ENCODE measurements around the gene UTRN.

The UTRN gene

GRCh38 chr6:144295981-144296767, 11.0 kb downstream of the UTRN start:
- Mint-ChIP-seq H3K27ac (no peak overlapping the region), H3K27me3 (no peaks in the 10 kb centered on the region), H3K4me3 (no peak overlapping the region), H3K36me3 (no peaks in the 10 kb centered on the region), H3K4me1 (peaks cover 10% of the 10 kb centered on the region), H3K9me3 (peaks cover 3% of the 10 kb centered on the region)
- no peak for ATAC-seq

GRCh38 chr6:144296973-144297372, 11.8 kb downstream of the UTRN start:
- no peak for ATAC-seq
- H3K36me3 Mint-ChIP-seq, result no peaks in the 10 kb centered on the region
- no peak overlapping the region for H3K4me3 Mint-ChIP-seq
- H3K27me3 Mint-ChIP-seq, result peaks cover 2% of the 10 kb centered on the region
- peaks cover 3% of the 10 kb centered on the region for H3K9me3 Mint-ChIP-seq
- peaks cover 10% of the 10 kb centered on the region for H3K4me1 Mint-ChIP-seq
- no peak overlapping the region for H3K27ac Mint-ChIP-seq

GRCh38 chr6:144297511-144298100, 12.5 kb downstream of the UTRN start:
- H3K36me3 Mint-ChIP-seq, result no peaks in the 10 kb centered on the region
- peaks cover 10% of the 10 kb centered on the region for H3K4me1 Mint-ChIP-seq
- peaks cover 3% of the 10 kb centered on the region for H3K9me3 Mint-ChIP-seq
- ATAC-seq, result no peak
- no peak overlapping the region for H3K4me3 Mint-ChIP-seq
- H3K27me3 Mint-ChIP-seq, result peaks cover 8% of the 10 kb centered on the region
- H3K27ac Mint-ChIP-seq, result no peak overlapping the region

- Mint-ChIP-seq H3K36me3 (no peaks in the 10 kb centered on the region), H3K27me3 (peaks cover 13% of the 10 kb centered on the region), H3K9me3 (peaks cover 3% of the 10 kb centered on the region), H3K4me1 (peaks cover 10% of the 10 kb centered on the region), H3K27ac (no peak overlapping the region), H3K4me3 (no peak overlapping the region)
- ATAC-seq, result no peak
These were observed 13.1 kb downstream of the UTRN start for GRCh38 chr6:144298194-144298593.

GRCh38 chr6:144298916-144299315, 13.8 kb downstream of the UTRN start:
- no peaks in the 10 kb centered on the region for H3K36me3 Mint-ChIP-seq
- ATAC-seq, result no peak
- H3K27ac Mint-ChIP-seq, result no peak overlapping the region

GRCh38 chr6:144302701-144303372, 17.7 kb downstream of the UTRN start:
- Mint-ChIP-seq H3K27ac (no peak overlapping the region), H3K27me3 (peaks cover 22% of the 10 kb centered on the region), H3K4me3 (no peak overlapping the region), H3K4me1 (peaks cover 6% of the 10 kb centered on the region), H3K36me3 (no peaks in the 10 kb centered on the region), H3K9me3 (no peaks in the 10 kb centered on the region)
- no peak for ATAC-seq

More at GRCh38 chr6:144298916-144299315, 13.8 kb downstream of the UTRN start:
- Mint-ChIP-seq H3K4me3 (no peak overlapping the region), H3K27me3 (peaks cover 13% of the 10 kb centered on the region), H3K4me1 (peaks cover 10% of the 10 kb centered on the region), H3K9me3 (peaks cover 3% of the 10 kb centered on the region)

GRCh38 chr6:144304223-144304848, 19.2 kb downstream of the UTRN start:
- Mint-ChIP-seq H3K27me3 (peaks cover 30% of the 10 kb centered on the region), H3K36me3 (no peaks in the 10 kb centered on the region), H3K4me1 (peaks cover 6% of the 10 kb centered on the region), H3K27ac (no peak overlapping the region), H3K9me3 (no peaks in the 10 kb centered on the region), H3K4me3 (no peak overlapping the region)
- no peak for ATAC-seq

GRCh38 chr6:144305567-144305966, 20.4 kb downstream of the UTRN start:
- H3K27me3 Mint-ChIP-seq, result peaks cover 32% of the 10 kb centered on the region
- no peaks in the 10 kb centered on the region for H3K9me3 Mint-ChIP-seq
- H3K4me3 Mint-ChIP-seq, result no peak overlapping the region
- no peak overlapping the region for H3K27ac Mint-ChIP-seq
- peaks cover 6% of the 10 kb centered on the region for H3K4me1 Mint-ChIP-seq
- no peak for ATAC-seq
- no peaks in the 10 kb centered on the region for H3K36me3 Mint-ChIP-seq

GRCh38 chr6:144305985-144306384, 20.9 kb downstream of the UTRN start:
- no peak for ATAC-seq

GRCh38 chr6:144307880-144308279, 22.7 kb downstream of the UTRN start:
- no peak for ATAC-seq
- H3K27me3 Mint-ChIP-seq, result peaks cover 21% of the 10 kb centered on the region
- H3K27ac Mint-ChIP-seq, result no peak overlapping the region
- H3K4me3 Mint-ChIP-seq, result no peak overlapping the region
- H3K4me1 Mint-ChIP-seq, result peaks cover 15% of the 10 kb centered on the region
- no peaks in the 10 kb centered on the region for H3K36me3 Mint-ChIP-seq
- H3K9me3 Mint-ChIP-seq, result no peaks in the 10 kb centered on the region

More at GRCh38 chr6:144305985-144306384, 20.9 kb downstream of the UTRN start:
- Mint-ChIP-seq H3K27me3 (peaks cover 32% of the 10 kb centered on the region), H3K27ac (no peak overlapping the region), H3K9me3 (no peaks in the 10 kb centered on the region), H3K4me3 (no peak overlapping the region), H3K36me3 (no peaks in the 10 kb centered on the region), H3K4me1 (peaks cover 10% of the 10 kb centered on the region)

GRCh38 chr6:144310765-144311164, 25.6 kb downstream of the UTRN start:
- H3K4me3 Mint-ChIP-seq, result peak overlapping the region; percentile 8
- H3K4me1 Mint-ChIP-seq, result peaks cover 15% of the 10 kb centered on the region
- no peaks in the 10 kb centered on the region for H3K36me3 Mint-ChIP-seq
- no peak overlapping the region for H3K27ac Mint-ChIP-seq
- no peaks in the 10 kb centered on the region for H3K9me3 Mint-ChIP-seq
- peaks cover 11% of the 10 kb centered on the region for H3K27me3 Mint-ChIP-seq
- peak; percentile 76 for ATAC-seq

- peaks cover 9% of the 10 kb centered on the region for H3K4me1 Mint-ChIP-seq
- H3K9me3 Mint-ChIP-seq, result no peaks in the 10 kb centered on the region
- peak; percentile 58 for ATAC-seq
- H3K27me3 Mint-ChIP-seq, result peaks cover 11% of the 10 kb centered on the region
- peak overlapping the region; percentile 8 for H3K4me3 Mint-ChIP-seq
- no peaks in the 10 kb centered on the region for H3K36me3 Mint-ChIP-seq
- no peak overlapping the region for H3K27ac Mint-ChIP-seq
These were observed 26.2 kb downstream of the UTRN start for GRCh38 chr6:144311361-144311760.

- H3K36me3 Mint-ChIP-seq, result no peaks in the 10 kb centered on the region
- no peak for ATAC-seq
- H3K27me3 Mint-ChIP-seq, result peaks cover 5% of the 10 kb centered on the region
- no peak overlapping the region for H3K27ac Mint-ChIP-seq
- H3K4me3 Mint-ChIP-seq, result no peak overlapping the region
- peaks cover 8% of the 10 kb centered on the region for H3K4me1 Mint-ChIP-seq
- H3K9me3 Mint-ChIP-seq, result no peaks in the 10 kb centered on the region
These were observed 28.9 kb downstream of the UTRN start for GRCh38 chr6:144314003-144314485.

- no peaks in the 10 kb centered on the region for H3K36me3 Mint-ChIP-seq
- H3K27ac Mint-ChIP-seq, result no peak overlapping the region
- no peak overlapping the region for H3K4me3 Mint-ChIP-seq
- no peak for ATAC-seq
- H3K9me3 Mint-ChIP-seq, result no peaks in the 10 kb centered on the region
- peaks cover under 1% of the 10 kb centered on the region for H3K27me3 Mint-ChIP-seq
- peaks cover 8% of the 10 kb centered on the region for H3K4me1 Mint-ChIP-seq
These were observed 29.4 kb downstream of the UTRN start for GRCh38 chr6:144314562-144314961.
